HG03520 (cell line): ENCODE results near the gene RTN4.

ENCODE experiments used
- ATAC-seq: cut with Tn5 transposase; IDR thresholded peaks from one replicate; pipeline ENCODE4 v1.9.1; 2021; ENCODE audit warnings: mild to moderate bottlenecking, moderate library complexity; ENCODE audit not compliant: unreplicated experiment

RTN4 gene

DNA sequence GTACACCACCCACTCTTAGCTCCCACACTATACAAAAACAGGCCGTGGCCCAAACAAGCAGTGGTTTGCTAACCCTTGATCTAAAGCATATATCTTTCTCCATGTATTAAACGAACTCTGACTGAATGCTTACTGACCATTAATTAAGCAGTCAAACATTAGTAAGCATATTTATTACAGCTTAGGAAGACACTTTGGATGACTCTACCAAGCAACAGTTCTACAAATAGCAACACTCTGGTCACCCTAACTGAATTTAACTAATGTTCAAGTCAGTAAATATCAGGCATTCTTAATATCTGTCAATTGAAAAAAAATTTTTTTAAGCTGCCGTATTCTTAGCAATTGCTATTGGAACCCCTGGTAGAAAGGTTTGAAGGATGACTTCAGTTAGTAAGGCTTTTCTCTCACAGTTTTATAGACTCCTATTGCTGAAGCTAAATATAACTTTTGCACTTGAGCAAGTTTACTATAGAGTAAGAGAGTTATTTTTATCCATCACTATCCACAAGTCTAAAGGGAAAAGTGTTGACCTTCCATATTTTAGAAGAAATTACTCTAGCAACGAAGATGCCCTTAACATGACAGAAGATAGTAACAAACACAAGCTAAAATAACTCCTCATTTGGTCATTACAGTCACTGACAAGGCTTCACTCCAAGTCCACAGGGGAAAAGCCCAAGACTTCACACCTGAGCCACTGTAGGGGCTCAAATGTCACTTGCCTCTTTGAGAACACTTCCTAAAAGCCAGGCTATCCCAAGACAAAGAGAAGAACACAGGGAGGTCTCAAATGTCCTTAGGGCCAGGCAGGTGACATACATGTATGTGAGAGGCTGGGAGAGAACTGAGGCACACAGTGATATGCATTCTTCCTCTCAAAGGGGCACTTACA, 74.4 kb downstream of the RTN4 start:
- ATAC-seq = no peak

DNA sequence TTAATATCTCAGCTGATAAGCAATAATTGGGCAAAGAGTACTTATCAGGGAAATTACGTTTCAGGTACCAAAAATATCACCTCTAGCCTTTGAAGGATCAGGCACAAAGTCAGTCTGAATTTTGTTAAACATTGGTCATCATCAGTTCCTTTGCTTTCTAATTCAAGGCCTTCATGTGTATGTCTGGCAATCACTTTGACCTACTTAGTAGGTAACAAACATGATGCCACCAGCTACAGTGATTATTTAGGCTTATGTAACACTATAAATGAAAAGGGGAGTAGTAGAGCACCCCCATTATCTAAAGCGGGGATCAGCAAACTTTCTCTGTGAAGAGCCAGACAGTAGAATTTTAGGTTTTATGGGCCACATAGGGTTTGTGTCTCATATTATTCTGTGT, 75.1 kb downstream of the RTN4 start:
- no peak for ATAC-seq

DNA sequence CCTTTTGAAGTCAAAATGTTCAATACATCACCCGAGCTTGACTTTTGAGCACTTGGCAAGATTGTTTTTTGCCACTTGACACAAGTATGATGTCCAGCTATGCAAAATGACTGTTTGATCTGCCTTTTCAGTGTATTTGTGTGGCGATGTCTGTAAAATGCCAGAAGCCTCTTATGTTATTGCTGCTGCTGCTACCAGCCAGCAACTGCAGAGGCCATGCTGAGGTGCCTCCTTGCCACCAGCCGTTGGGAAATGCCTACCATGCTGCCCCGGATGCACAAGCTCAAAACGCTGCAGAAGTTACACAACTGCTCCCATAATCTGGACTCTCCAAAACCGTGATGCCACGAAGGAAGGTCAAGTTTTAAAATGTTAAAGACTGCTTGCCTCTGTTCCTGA, 80.3 kb downstream of the RTN4 start:
- no peak for ATAC-seq

DNA sequence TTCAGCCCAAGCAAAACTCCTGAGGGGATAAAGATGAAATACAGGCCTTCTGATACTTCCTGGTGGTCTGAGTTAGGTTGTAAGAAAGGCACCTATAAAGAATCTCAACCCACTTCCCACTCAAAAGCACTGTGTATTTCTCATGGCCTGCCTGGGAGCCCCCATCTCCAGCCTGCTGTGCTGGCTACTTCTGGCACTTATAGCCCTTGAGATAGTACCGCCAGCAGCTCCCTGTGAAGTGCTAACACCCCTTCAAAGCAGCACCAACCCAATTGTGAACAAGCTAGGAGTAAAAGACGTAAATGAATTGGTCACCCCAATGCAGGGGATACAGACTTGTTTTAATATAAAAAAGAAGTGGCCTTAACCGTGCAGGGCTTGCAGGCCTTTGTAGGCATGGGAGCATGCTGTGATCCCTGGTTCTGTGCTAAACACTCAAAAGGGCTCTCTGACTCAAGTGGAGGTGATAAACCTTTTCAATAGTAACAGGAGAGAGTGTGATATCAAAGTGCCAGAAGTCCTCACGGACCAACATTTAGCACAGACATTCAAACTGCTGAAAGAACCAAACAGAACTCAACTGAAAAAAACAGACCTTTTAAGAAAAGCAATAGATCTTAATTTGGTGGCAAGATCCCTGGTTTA, 80.8 kb downstream of the RTN4 start:
- no peak for ATAC-seq

DNA sequence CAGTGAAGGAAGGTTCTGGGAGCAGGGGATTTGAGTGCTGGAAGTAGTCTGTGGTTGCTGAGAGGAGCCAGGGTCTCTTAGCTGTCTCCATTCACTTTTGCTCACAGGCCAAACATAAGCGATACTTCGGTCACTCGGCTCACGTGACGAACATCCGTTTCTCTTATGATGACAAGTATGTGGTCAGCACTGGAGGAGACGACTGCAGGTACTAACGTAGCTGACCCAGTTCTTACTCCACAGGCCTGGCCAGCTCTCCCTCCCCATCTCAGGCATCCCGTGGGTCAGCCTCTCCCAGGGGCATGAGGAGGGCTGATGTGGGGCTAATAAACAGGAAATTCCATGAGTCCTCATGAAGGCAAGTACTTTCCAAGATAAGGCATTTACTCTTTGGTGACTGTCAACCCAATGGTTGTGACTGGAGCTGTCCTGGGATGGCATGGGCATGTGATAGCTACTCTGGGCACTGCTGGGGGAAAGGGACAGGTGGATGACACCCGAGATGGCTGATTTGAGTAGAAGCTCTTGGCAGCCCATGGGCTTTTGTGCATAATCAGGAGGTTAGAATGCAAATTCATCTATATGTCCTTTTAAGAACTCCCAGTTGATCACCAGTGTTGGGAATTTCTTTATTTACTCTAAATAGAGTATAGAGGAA, 81.6 kb downstream of the RTN4 start:
- no peak for ATAC-seq

DNA sequence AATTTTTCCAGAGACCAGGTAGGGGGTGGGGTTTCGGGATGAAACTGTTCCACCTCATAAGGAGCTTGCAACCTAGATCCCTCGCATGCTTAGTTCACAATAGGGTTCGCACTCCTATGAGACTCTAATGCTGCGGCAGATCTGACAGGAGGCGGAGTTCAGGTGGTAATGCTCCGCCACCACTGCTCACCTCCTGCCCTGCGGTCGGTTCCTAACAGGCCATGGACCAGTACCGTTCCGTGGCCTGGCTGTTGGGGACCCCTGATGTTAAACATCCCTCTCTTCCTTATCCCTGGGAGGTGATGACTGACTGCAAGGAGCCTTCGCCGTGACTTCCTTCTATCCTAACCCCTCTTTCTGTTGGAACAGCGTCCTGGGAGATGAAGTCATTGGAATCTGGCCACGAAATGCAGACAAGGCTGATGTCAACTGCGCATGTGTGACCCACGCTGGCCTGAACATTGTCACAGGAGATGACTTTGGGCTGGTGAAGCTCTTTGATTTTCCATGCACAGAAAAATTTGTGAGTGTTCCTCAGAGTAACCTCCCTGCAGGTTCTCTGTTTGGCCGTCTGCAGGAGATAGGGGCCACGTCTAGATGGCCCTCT, 82.4 kb downstream of the RTN4 start:
- no peak for ATAC-seq

DNA sequence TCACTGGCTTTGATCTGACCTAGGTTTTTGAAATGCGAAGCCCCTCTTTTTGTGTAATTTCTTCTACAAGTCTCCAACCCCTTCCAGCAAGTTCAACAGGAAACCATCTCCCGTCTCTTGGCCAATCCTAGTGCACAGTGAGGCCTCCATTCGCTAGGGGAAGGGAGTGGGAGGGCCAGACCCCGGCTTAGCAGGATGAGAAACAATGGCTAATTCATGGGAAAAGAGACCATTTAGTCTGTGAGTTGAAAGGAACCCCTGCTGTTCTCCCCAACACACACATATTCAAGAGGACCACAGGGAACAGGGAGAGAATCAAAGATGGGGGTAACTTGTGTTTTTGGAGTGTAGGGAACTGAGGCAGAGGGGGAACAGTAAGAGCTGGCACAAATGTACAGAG, 83.0 kb downstream of the RTN4 start:
- ATAC-seq = no peak

DNA sequence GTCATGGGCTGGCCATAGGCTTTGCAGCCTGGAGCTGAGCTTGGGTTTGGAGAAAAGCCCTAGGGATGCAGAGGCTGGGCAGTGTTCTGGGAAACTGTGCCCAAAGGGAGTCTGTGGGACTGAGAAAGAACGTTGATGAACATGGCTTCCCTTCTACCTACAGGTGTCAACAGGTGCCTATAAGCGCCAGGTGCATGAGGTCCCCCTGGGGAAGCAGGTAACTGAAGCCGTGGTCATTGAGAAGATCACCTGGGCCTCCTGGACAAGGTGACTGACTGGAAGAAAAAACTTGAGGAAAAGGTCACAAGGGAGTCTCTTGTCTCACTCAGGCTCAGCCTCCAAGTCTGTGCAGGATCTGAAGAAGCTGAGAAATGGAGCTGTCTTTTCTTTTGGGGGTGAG, 83.4 kb downstream of the RTN4 start:
- no peak for ATAC-seq

DNA sequence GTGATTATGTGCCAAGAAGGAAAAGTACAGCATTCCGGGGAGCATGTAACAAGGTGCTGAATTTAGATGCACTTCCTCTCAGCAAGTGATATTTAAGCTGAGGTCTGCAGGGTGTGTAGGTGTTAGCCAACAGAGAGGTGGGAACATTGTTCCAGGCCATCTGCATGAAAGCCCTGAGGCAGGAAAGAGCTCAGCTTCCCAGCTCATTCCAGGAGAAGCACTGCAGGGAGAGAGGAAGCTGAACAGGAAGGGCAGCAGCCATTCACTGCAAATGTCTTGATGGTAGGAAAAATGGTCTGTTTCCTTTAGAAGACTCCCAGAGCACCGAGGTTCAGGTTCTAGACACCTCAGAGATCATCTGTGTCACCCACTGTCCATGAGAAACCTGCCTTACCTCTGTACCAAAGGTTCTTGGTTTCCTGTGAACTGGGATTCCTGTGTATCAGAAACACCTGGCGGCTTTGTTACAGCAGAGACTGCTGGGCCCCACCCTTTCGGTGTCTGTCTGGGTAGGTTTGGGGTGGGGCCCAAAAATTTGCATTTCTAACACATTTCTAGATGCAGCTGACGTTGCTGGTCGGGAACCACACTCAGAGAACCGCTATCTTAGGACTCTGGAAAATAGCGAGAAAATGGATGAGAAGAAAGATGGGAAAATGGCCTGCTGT, 84.0 kb downstream of the RTN4 start:
- ATAC-seq = no peak

DNA sequence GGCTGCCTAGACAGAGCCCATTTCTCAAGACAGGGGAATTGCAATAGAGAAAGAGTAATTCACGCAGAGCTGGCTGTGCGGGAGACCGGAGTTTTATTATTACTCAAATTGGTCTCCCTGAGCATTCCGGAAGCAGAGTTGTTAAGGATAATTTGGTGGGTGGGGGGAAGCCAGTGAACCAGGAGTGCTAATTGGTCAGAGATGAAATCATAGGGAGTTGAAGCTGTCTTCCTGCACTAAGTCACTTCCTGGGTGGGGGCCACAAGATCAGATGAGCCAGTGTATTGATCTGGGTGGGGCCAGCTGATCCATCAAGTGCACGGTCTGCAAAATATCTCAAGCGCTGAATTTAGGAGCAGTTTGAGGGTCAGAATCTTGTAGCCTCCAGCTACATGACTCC, 84.8 kb downstream of the RTN4 start:
- no peak for ATAC-seq

DNA sequence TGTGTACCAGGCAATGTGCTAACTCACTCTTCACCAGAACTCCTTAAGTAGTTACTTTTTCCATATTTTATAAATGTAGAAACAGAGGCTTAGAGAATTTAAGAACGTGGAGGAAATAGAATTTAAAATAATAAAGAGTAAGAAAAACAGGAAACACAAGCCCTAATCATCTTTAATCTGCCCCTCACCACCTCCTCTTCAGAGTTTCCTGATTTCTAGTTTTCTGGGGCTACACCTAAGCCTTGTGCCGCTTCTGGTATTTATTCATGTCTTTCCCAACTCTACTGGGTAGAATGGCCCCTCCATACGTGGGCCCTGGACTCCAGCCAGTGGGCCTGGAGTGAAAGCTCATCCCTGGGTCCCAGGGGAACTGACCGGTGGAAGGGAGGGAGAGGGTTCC, 85.4 kb downstream of the RTN4 start:
- no peak for ATAC-seq

DNA sequence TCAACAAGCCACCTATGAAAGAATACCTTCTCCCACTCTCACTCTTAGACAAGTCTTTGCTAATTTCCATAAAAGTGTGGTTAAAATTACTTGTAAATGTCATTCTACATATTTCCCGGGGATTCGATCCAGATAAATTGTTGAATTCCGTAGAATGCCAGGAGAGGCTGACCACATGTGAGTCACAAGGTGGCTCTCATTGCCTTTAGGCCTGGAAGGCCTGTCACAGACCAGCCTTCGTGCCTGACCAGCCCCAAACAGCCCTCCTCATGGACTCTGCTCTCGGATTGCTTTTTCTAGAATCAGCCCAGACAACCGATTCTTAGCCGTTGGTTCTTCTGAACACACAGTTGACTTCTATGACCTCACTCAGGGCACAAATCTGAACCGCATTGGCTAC, 86.0 kb downstream of the RTN4 start:
- ATAC-seq = no peak

DNA sequence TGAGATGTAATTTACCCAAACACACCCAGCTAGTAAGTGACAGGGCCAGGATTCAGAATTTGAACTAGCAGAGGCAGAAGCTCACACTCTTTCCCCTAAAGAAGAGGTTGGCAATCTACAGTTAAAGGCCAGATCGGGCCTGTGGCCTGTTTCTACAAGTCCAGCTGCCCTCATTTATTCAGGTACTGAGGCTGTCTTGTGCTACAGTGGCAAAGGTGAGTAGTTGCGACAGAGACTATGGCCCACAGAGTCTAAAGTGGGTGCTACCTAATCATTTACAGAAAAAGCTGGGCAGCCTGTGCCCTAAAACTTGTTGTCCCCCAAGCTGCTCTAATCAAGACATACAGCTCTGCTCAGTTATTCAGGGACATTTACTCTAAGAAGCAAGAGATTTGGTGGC, 86.8 kb downstream of the RTN4 start:
- ATAC-seq = no peak

DNA sequence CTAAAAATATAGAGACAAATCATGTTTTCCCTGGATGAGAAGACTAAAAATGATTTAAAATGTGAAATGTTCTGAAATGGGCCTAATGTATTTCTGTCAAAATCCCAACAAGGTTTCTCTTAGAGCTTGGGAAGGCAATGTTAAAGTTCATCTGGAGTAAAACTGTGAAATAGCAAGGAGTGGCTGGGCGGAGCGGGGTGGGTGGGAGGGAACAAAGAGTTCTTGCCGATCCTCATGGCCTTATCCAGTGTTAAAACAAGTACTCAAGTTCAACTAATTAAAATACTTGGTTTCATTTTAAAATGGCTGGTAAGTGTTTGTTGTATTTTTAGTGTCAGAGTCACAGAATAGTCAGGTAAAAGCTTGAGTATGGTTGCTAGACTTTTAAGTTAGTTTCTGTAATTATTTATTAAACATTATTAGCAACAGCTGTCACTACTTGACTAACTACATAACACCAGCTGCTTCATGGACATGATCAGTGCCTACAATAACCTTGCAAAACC, 87.3 kb downstream of the RTN4 start:
- no peak for ATAC-seq

DNA sequence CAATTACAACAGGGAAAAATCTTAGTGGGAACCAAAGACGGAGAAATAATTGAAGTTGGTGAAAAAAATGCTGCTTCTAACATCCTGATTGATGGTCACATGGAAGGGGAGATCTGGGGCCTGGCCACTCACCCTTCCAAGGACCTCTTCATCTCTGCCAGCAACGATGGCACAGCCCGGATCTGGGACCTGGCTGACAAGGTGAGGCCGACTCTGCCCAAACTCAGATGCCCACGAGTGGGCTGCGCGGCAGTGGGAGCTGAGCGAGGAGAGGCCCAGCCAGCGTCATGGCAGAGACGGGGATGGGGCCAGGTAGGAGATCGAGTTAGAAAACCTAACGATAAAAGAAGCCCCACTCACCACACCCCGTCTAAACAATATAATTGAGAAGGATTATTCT, 87.7 kb downstream of the RTN4 start:
- no peak for ATAC-seq

DNA sequence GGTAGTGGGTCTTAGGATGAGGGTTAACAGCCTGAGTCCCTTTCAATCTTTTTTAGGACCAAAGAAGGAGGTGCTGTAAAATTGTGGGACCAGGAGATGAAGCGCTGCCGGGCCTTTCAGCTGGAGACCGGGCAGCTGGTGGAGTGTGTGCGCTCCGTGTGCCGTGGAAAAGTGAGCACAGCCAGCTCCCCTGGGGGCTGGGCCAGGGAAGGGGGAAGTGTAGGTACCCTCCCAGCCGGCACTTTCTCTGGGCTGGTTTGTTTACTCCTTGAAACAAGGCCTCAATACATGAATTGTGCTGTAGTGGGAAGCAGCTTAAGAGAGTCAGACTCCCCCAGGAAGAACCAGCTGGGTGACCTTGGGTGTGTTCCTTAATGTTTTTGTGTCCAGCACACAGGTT, 90.1 kb downstream of the RTN4 start:
- ATAC-seq = no peak

DNA sequence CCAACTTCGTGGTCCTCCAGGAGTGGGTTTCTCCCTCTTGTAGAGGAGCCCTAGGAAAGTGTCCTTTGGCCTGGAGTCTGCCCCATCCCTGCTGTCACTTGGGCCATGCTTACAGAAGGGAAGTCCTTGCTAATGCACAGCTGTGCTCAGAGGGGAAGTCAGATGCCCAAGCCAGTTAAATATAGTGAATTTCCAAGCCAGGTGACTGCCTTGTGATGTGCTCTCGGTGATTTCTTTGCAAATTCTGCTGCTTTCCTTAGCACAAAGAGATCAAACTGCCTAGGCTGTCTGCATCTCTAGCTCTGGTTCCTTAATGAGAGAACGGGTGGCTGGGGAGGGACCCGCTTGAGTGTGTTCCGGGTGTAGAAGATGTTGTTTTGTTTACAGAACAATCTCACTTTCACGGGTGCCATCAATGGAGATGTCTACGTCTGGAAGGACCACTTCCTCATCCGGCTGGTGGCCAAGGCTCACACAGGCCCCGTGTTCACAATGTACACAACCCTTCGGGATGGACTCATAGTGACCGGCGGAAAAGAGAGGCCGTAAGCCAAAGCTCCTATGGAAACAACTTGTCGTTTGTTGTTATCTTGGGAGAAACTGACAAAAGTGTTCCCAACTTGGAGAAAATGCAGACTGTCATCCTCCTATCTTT, 91.4 kb downstream of the RTN4 start:
- ATAC-seq = no peak

DNA sequence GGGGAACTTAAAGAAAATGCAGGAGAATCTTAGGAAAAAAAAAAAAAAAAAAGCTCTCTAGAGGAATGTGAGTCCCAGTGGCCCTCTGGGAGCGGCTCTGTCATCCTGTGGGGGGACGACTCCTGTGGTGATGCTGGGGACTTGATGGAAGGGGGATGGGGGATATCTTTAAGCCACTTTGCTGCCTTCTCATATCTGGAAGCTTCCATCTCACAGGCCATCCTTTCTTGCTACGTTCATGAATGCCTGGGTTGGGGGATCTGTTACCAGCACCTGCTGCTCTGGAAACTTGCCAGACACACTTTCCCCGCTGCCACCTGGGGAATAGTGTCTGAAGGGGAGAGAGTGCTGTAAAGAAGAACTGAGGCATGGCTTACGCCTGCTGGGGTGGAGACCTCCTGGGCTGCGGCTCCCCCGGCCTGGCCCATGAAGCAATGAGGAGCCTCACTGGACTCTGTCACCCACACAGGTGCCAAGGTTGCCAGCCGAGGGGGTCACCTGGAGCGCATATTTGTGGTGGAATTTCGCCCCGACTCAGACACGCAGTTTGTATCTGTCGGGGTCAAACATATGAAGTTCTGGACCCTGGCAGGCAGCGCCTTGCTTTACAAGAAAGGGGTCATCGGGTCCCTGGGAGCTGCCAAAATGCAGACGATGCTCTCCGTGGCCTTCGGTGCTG, 92.8 kb downstream of the RTN4 start:
- no peak for ATAC-seq

DNA sequence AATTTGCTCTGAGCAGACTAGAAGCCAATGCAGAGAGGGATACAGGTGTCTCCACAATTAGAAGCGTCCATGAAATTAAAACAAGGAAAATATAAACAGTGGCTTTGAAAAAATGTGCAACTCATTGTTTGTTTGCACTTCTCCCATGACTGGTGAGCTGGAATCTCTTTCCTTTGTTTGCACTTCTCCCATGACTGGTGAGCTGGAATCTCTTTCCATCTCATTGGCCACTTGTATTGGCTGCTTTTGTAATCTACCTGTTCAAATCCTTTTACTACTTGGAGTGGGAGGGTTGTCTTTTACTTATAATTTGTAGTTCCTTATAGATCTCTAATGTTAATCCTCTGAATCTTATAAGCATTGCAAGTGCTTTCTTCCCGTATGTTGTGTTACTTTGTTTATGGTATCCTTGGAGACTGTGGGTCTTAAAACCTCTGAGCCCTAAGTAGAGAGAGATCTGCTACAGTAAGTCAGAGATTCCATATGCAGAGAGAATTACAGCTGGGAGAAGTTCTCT, 94.1 kb downstream of the RTN4 start:
- no peak for ATAC-seq
